GM18505 (cell line): Measurements from ENCODE around the gene MYLK.
"Not testable (repeated sequence)": the region's sequence is repeated elsewhere in the genome, so short reads cannot be mapped to it uniquely, and the experiment has no call there.

ENCODE experiments used
- ATAC-seq: cut with Tn5 transposase; IDR thresholded peaks from one replicate; pipeline ENCODE4 v1.9.1; 2021; ENCODE audit not compliant: unreplicated experiment
- POLR2A ChIP-seq: IDR thresholded peaks from 4 replicates; pipeline ENCODE4 v1.6.1; 2011; ENCODE audit warnings: borderline replicate concordance; ENCODE audit not compliant: insufficient read depth, insufficient read length; ENCODE audit errors: extremely low read depth

MYLK gene

GRCh38 chr3:123734527-123734902, 149.6 kb downstream of the MYLK start:
- TF ChIP-seq POLR2A: no peak
- ATAC-seq: no peak

GRCh38 chr3:123733805-123734526, 150.2 kb downstream of the MYLK start:
- no peak for ATAC-seq
- no peak for TF ChIP-seq POLR2A

- no peak for ATAC-seq
Measured at GRCh38 chr3:123733341-123733740, 150.8 kb downstream of the MYLK start.

GRCh38 chr3:123732447-123732846, 151.7 kb downstream of the MYLK start:
- no peak for TF ChIP-seq POLR2A
- ATAC-seq: no peak

More at GRCh38 chr3:123733341-123733740, 150.8 kb downstream of the MYLK start:
- no peak for TF ChIP-seq POLR2A

- TF ChIP-seq POLR2A: no peak
- no peak for ATAC-seq
Measured at GRCh38 chr3:123730829-123731228, 153.3 kb downstream of the MYLK start.

- TF ChIP-seq POLR2A: no peak
- no peak for ATAC-seq
Measured at GRCh38 chr3:123728991-123729390, 155.1 kb downstream of the MYLK start.

GRCh38 chr3:123728014-123728413, 156.1 kb downstream of the MYLK start:
- no peak for ATAC-seq
- TF ChIP-seq POLR2A: no peak

DNA sequence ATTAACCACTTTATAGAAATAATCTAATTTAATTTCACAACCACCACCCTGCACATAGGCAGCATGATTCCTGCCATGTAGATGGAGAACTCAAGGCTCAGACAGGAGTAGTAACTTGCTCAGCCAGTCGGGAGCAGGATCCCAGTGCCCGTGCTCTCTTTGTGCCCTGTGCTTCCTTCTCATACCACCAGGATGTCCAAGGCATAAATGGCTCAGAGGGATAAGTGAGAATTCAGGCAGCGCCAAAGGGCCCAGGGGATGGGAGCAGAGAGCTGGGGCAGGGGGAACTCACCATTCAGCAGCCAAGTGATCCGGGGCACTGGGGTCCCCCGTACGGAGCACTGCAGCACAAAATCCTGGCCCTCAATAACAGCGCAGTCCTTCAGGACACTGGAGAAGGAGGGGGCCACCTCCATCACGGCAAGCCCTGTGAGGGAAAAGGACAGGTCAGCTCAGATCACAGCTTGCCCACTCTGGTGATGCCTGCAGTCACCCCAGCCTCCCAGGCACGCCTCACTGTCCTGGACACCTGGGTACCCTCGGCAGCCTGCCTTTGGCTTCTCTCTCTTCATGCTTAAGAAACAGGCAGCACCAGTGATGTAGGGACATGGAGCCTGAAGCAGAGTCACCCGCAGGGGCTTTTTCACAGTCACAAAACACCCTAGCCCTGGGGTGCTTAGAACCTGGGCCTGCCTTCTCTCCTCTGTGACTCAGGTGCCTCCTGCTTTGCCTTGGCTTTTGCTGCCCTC, 158.3 kb downstream of the MYLK start:
- ATAC-seq: no peak
- TF ChIP-seq POLR2A: no peak

GRCh38 chr3:123724306-123724705, 159.8 kb downstream of the MYLK start:
- no peak for ATAC-seq

DNA sequence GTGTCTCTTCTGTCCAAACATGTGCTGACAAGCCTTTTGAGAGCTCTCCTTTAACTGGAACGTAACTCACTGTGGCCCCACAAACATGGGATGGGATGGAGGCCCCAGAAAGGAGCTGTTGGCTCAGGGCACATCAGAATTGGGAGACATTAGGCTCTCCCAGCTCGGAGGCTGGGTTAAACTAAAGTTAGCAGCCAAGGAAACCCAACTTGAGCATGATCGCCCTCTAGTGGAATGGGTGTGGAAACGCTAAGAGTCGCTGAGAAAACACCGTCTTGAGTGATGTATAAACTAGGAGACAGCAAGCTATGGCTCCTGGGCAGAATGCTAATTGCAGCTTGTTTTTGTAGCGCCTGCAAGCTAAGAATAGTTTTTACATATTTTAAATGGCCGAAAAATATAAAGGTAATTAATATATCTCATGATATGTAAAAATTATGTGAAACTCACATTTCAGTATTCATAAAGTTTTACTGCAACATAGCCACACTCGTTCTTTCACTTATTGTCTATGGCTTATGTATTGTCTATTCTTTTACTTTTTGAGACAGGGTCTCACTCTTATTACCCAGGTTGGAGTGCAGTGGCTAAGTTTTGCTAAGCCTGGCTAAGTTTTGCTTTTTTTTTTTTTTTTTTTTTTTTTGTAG, 160.5 kb downstream of the MYLK start:
- ATAC-seq: no peak
- no peak for TF ChIP-seq POLR2A

More at GRCh38 chr3:123724306-123724705, 159.8 kb downstream of the MYLK start:
- no peak for TF ChIP-seq POLR2A

GRCh38 chr3:123723070-123723469, 161.1 kb downstream of the MYLK start:
- ATAC-seq: no peak
- no peak for TF ChIP-seq POLR2A

GRCh38 chr3:123722456-123722855, 161.7 kb downstream of the MYLK start:
- TF ChIP-seq POLR2A: no peak
- no peak for ATAC-seq

DNA sequence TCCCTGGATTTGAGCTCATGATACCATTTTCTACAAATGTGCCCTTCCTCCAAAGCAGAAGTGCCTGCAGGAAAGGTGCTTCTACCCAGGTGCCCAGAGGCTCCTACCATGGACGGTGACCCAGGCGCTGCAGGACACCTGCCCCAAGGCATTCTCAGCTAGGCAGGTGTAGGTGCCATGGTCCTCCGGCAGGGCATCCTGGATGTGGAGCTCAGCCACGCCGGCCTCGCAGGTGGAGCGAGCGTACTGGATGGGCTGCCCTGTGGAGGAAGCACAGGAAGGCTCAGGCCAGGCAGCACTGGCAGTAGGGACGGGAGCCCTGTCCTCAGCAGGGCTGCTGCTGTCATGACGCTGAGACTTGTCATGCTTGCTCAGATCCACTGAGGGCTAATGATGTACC, 162.1 kb downstream of the MYLK start:
- no peak for ATAC-seq
- no peak for TF ChIP-seq POLR2A

- ATAC-seq: not testable (repeated sequence)
Measured at GRCh38 chr3:123721095-123721689, 162.9 kb downstream of the MYLK start.
